Neural cell (in vitro differentiated cells): ENCODE measurements around the gene MR1.
"Not testable (repeated sequence)": the region's sequence is repeated elsewhere in the genome, so short reads cannot be mapped to it uniquely, and the experiment has no call there.

Source experiments
- CTCF ChIP-seq: fragments of 450-650 bp; IDR thresholded peaks from 2 replicates; pipeline ENCODE4 v1.5.1; 2014; ENCODE audit warnings: antibody characterized with exemption, mild to moderate bottlenecking, moderate library complexity; ENCODE audit not compliant: poor library complexity, severe bottlenecking
- SMC3 ChIP-seq: fragments of 450-650 bp; conservative IDR thresholded peaks from 2 replicates; pipeline ENCODE4 v1.6.1; 2014; ENCODE audit warnings: antibody characterized with exemption, mild to moderate bottlenecking, moderate library complexity; ENCODE audit not compliant: poor library complexity

GRCh38 chr1:181035210-181035609 lies 1.4 kb downstream of the MR1 start:
- not testable (repeated sequence) for TF ChIP-seq CTCF, SMC3
